Stimulated activated effector memory CD8-positive, alpha-beta T cell treated with anti-CD3 and anti-CD28 coated beads, Interleukin-12 subunit alpha, Interleukin-12 subunit beta, amount 100 ng/mL, for 72 hours (primary cell): ENCODE measurements around the gene GARRE1.
"Not testable (repeated sequence)": the region's sequence is repeated elsewhere in the genome, so short reads cannot be mapped to it uniquely, and the experiment has no call there.

Source experiments
- ATAC-seq: fragments of 150-1000 bp; cut with Tn5 transposase; 2 replicates; pipeline ENCODE4 v1.10.0; 2021
- DNase-seq, 2 donors: peaks; one replicate each; pipeline ENCODE4 v3.0.0; 2021 to 2022; ENCODE audit warnings: low spot score in 2 of 2
- H3K27ac Mint-ChIP-seq: one replicate; pipeline ENCODE4 v1.8.0; 2022; ENCODE audit warnings: mild to moderate bottlenecking, mixed read lengths
- H3K36me3 Mint-ChIP-seq: one replicate; pipeline ENCODE4 v1.8.0; 2022; ENCODE audit warnings: mild to moderate bottlenecking, mixed read lengths
- H3K4me1 Mint-ChIP-seq: one replicate; pipeline ENCODE4 v1.8.0; 2022; ENCODE audit warnings: mixed read lengths
- H3K4me3 Mint-ChIP-seq: one replicate; pipeline ENCODE4 v1.8.0; 2022; ENCODE audit warnings: mild to moderate bottlenecking, mixed read lengths
- H3K9me3 Mint-ChIP-seq: one replicate; pipeline ENCODE4 v1.8.0; 2022; ENCODE audit warnings: mixed read lengths

Gene GARRE1

GRCh38 chr19:34225659-34226015, 28.7 kb upstream of the GARRE1 start:
- no peak for DNase-seq
- peak; percentile 5 for ATAC-seq
- Mint-ChIP-seq H3K36me3 (peaks cover 100% of the 10 kb centered on the region), H3K27ac (peak overlapping the region; percentile 50), H3K4me3 (peak overlapping the region; percentile 12), H3K9me3 (no peaks in the 10 kb centered on the region), H3K4me1 (peaks cover 54% of the 10 kb centered on the region)

DNA sequence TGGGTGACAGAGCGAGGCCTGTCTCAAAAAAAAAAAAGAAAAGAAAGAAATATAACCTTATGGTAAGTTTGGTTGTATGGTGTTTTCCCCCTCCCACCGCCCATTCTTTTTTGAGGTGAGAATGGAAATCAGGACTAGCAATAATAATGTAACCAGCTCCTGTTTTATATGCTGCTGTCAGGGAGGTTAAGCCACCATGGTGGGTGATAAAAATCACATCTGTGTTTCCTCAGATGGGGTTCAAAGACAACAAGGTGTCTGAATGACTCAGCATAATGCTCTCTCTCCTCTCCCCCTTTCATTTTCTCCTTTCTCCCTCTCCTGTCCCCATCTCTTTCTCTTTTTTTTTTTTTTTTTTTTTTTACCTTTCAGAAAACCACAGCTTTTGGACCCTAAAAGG, 28.3 kb upstream of the GARRE1 start:
- no peak for DNase-seq
- Mint-ChIP-seq H3K27ac (peak overlapping the region; percentile 50), H3K9me3 (no peaks in the 10 kb centered on the region), H3K4me1 (peaks cover 56% of the 10 kb centered on the region), H3K36me3 (peaks cover 100% of the 10 kb centered on the region), H3K4me3 (peak overlapping the region; percentile 12)
- peak; percentile 81 for ATAC-seq

DNA sequence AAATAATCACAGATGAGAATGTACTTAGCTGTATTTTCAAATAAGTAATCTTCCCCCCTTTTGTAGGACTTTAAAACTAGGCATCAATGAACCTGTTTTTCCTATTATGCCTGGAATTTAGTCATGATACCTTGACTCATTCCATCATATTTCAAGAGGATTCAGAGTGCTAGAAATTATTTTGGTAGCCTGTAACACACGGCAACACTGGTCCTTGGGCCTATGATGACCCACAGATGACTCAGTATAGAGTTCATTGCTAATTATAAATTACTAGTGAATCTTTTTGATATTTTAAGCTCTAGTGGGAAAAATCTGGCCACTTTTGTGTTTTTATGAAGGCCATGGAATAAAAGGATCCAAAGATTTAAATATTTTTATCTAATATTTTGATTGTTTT, 26.0 kb upstream of the GARRE1 start:
- DNase-seq (no peak), ATAC-seq (no peak)
- H3K9me3 Mint-ChIP-seq: no peaks in the 10 kb centered on the region
- H3K36me3 Mint-ChIP-seq: peaks cover 83% of the 10 kb centered on the region
- H3K4me3 Mint-ChIP-seq: no peak overlapping the region
- H3K4me1 Mint-ChIP-seq: peaks cover 69% of the 10 kb centered on the region
- no peak overlapping the region for H3K27ac Mint-ChIP-seq

GRCh38 chr19:34228762-34229161, 25.6 kb upstream of the GARRE1 start:
- Mint-ChIP-seq H3K4me1 (peaks cover 65% of the 10 kb centered on the region), H3K36me3 (peaks cover 79% of the 10 kb centered on the region), H3K27ac (peak overlapping the region; percentile 63), H3K4me3 (no peak overlapping the region), H3K9me3 (no peaks in the 10 kb centered on the region)
- ATAC-seq (no peak), DNase-seq (no peak)

GRCh38 chr19:34229721-34230120, 24.6 kb upstream of the GARRE1 start:
- Mint-ChIP-seq H3K4me1 (peaks cover 60% of the 10 kb centered on the region), H3K27ac (peak overlapping the region; percentile 63), H3K9me3 (no peaks in the 10 kb centered on the region), H3K36me3 (peaks cover 69% of the 10 kb centered on the region), H3K4me3 (no peak overlapping the region)
- DNase-seq: no peak
- peak; percentile 55 for ATAC-seq

DNA sequence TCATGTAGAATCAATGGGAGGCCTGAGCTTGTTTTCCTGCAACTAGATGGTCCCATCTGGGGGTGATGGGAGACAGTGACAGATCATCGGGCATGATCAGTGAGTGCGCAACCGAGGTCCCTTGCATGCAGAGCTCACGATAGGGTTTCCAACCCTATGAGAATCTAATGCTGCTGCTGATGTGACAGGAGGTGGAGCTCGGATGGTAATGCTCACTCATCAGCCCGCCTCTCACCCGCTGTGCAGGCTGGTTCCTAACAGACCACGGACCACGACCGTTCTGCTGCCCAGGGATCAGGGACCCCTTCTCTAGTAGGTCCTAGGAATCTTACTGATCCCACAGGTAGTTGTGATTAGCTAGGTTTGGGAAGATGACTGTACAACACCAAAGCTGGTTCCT, 23.5 kb upstream of the GARRE1 start:
- H3K4me1 Mint-ChIP-seq: peaks cover 50% of the 10 kb centered on the region
- H3K4me3 Mint-ChIP-seq: no peak overlapping the region
- H3K36me3 Mint-ChIP-seq: peaks cover 64% of the 10 kb centered on the region
- DNase-seq (no peak), ATAC-seq (no peak)
- H3K27ac Mint-ChIP-seq: no peak overlapping the region
- H3K9me3 Mint-ChIP-seq: no peaks in the 10 kb centered on the region

GRCh38 chr19:34231439-34231838, 22.9 kb upstream of the GARRE1 start:
- H3K27ac Mint-ChIP-seq: no peak overlapping the region
- no peak for DNase-seq

DNA sequence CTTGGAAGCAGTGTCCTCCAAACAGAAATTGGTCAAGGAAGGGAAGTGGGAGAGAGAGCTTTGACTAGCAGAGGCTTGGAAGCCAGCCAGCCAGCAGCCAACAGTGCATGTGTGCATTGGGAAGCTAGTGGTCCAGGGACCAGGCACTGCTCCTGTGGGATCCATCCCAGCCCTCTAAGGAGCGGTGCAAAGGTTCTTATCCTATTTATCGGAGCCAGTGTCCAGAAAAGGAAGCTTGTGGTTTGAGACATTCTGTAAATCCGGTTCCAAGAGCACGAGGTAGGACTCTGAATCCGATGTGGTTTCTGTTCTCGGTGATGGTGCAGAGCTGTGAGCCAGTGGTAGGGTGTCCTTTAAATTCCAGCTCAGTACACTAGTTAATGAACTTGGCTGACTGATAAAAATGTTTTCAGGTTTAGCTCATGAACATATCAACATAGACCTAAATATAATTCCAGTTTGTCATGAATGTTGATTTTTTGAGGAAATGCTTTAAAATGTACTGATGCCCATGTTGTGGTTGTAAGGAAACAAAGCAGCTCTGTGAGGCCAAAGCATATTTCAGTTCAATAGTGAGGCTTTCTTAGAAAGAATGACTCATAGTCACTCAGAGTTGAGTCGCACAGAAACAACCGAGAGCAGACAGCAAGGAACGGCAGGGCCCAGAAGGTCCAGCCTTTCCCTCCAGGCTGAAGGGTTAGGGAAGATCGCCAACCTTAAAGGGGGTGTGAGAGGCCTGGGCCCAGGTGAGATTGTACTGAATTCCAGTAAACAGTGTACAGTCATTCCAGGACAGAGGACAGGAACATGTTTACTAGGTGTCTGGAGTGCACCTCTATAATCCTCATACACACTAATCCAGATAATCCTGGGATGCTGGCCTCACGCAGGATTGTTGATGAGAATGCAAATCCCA, 21.5 kb upstream of the GARRE1 start:
- peak overlapping the region; percentile 49 for H3K4me3 Mint-ChIP-seq
- H3K4me1 Mint-ChIP-seq: peaks cover 35% of the 10 kb centered on the region
- H3K27ac Mint-ChIP-seq: peak overlapping the region; percentile 86
- ATAC-seq (peak; percentile 93), DNase-seq (peak in 1 of 2 donors; percentile 68)
- no peaks in the 10 kb centered on the region for H3K9me3 Mint-ChIP-seq
- H3K36me3 Mint-ChIP-seq: peaks cover 44% of the 10 kb centered on the region

More at GRCh38 chr19:34231439-34231838, 22.9 kb upstream of the GARRE1 start:
- no peak for ATAC-seq
- Mint-ChIP-seq H3K36me3 (peaks cover 58% of the 10 kb centered on the region), H3K4me3 (no peak overlapping the region), H3K9me3 (no peaks in the 10 kb centered on the region), H3K4me1 (peaks cover 44% of the 10 kb centered on the region)

DNA sequence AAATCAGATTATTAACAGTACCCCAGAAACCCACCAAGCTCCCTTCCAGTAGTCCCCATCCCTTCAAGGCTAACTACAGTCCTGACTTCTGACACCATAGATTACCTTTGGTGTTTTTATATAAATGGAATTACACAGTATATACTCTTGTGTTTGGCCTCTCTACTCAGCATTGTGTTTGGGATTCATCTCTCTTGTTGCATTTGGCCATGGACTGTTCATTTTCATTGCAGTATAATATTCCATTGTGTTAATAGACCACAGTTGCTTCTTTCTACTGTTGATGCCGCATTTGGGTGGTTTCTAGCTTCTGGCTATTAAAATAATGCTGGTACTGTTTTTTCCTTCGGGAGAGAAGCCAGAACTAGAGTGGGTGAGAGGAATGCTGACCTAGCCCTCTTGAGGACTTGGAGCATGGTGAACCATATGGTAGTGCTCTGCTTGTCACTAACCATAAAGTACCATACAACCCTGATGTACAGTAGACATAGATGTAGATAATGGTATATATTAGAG, 18.9 kb upstream of the GARRE1 start:
- H3K4me3 Mint-ChIP-seq: no peak overlapping the region
- no peak overlapping the region for H3K27ac Mint-ChIP-seq
- H3K4me1 Mint-ChIP-seq: peaks cover 22% of the 10 kb centered on the region
- peaks cover 17% of the 10 kb centered on the region for H3K36me3 Mint-ChIP-seq
- ATAC-seq (no peak), DNase-seq (no peak)
- no peaks in the 10 kb centered on the region for H3K9me3 Mint-ChIP-seq

DNA sequence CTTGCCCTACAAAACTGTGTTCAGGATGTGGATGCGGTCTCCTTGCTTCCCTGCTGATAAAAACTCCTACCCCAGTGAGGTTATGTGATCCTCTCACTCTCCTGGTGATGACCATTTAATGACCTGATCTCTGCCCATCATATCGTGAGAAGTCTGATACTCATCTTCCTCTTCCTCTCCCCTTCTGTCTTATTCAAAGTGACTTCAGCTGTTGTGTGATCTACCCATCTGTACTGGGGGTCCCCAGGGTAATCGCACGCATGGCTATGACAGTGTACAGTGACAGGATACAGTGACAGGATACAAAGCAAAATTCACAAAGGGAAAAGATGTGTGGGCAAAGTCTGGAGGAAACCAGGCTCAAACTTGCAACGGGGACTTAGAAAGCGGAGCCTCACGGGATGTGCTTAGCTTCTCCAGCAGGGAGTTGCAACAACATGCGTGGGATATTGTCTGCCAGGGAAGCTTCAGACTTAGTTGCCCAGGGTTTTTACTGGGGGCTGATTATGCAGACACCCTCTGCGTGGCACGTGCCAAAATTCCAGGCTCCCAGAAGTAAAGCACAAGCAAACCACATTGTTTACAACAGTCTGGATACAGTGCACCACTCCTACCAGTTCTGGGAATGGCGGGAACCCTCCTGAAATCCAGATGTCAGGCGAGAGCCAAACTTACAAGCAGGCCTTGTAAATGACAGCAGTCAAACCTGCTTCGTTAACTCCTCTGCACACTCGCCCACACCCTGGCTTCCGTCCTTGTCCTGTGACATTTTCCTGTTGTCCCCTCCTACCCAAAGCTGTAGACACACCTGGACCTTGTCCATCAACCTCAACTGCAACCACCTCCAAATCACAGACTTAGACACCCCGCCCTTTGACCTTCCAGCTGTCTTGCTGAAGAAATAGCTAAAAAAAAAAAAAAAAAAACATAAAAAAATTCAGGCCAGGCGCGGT, 18.0 kb upstream of the GARRE1 start:
- ATAC-seq: no peak

GRCh38 chr19:34237283-34237682, 17.1 kb upstream of the GARRE1 start:
- Mint-ChIP-seq H3K9me3 (no peaks in the 10 kb centered on the region), H3K4me3 (no peak overlapping the region), H3K27ac (no peak overlapping the region), H3K36me3 (peaks cover 6% of the 10 kb centered on the region), H3K4me1 (peaks cover 11% of the 10 kb centered on the region)
- DNase-seq (no peak), ATAC-seq (no peak)

More for the DNA sequence above, 18.0 kb upstream of the GARRE1 start:
- Mint-ChIP-seq H3K4me3 (no peak overlapping the region), H3K9me3 (no peaks in the 10 kb centered on the region), H3K4me1 (peaks cover 17% of the 10 kb centered on the region), H3K36me3 (peaks cover 9% of the 10 kb centered on the region), H3K27ac (peak overlapping the region; percentile 12)
- DNase-seq: no peak

DNA sequence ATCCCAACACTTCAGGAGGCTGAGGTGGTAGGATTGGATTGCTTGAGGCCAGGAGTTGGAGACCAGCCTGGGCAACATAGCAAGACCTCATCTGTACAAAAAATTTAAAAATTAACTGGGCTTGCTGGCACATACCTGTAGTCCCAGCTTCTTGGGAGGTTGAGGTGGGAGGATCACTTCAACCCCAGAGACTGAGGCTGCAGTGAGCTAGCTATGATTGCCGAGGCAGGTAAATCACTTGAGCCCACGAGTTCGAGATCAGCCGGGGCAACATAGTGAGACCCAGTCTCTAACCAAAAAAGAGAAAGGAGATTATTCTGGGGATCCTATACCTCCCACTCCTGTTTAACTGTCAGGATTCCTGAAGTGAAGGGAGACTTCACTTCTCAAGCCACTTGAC, 16.4 kb upstream of the GARRE1 start:
- DNase-seq (no peak), ATAC-seq (no peak)
- Mint-ChIP-seq H3K4me3 (no peak overlapping the region), H3K36me3 (peaks cover 6% of the 10 kb centered on the region), H3K27ac (no peak overlapping the region), H3K9me3 (no peaks in the 10 kb centered on the region), H3K4me1 (peaks cover 4% of the 10 kb centered on the region)

DNA sequence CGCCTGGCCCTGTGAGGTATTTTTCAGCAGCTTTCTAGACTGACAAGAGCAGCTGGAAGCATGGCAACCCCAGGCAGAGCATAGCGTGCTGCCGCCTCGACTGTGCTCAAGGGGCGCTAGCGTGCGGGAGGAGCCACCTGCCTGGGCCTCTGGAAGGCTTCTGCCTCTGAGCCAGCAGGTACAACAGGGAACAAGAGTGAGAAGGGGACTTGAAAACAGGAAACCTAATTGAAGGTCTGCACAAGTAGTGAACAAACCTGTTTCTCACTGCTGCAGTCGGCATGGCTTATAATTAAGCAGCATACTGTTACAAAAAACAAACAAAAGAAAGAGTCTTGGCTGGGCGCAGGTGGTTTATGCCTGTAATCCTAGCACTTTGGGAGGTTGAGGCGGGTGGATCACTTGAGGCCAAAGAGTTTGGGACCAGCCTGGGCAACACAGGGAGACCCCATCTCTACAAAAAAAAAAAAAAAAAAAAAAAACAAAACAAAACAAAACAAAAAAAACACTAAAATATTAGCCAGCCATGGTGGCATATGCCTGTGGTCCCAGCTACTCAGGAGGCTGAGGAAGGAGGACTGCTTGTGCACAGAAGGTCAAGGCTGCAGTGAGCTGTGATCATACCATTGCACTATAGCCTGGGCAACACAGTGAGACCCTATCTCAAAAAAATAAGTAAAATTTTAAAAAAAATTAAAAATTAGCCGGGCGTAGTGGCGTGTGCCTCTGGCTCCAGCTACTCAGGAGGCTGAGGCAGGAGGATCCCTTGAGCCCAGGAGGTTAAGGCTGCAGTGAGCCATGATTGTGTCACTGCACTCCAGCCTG, 12.6 kb upstream of the GARRE1 start:
- Mint-ChIP-seq H3K36me3 (no peaks in the 10 kb centered on the region), H3K9me3 (no peaks in the 10 kb centered on the region), H3K4me1 (no peaks in the 10 kb centered on the region), H3K27ac (no peak overlapping the region), H3K4me3 (no peak overlapping the region)
- ATAC-seq (no peak), DNase-seq (no peak)

GRCh38 chr19:34243138-34243875, 11.0 kb upstream of the GARRE1 start:
- not testable (repeated sequence) for H3K9me3 Mint-ChIP-seq, H3K27ac Mint-ChIP-seq, H3K36me3 Mint-ChIP-seq, H3K4me1 Mint-ChIP-seq, DNase-seq, H3K4me3 Mint-ChIP-seq
- peak; percentile 68 for ATAC-seq
